IMR-90 (cell line): ENCODE measurements around the gene RERE. TPM values are rescaled to one million over a fixed set of nuclear protein-coding genes. Genes with fewer than 3 reads are reported as not detected.
A peak's percentile ranks its signal among the peaks of the same experiment; 100 is the strongest.

Experiments used
- ATAC-seq: fragments of 200-7000 bp; cut with Tn5 transposase; 2 replicates; pipeline ENCODE4 v1.9.1; 2020; ENCODE audit warnings: low read depth, mild to moderate bottlenecking, moderate library complexity
- BruUV-seq: library from RNA; stranded (reverse); fragments of 400-500 nt; replicated peaks from 2 replicates; lab custom pipeline; 2021; lab: Mats Ljungman, UMichigan
- CTCF ChIA-PET: fragments of 300-600 bp; formaldehyde crosslinking; extraction: SDS; loops from one replicate; lab custom pipeline; 2021; ENCODE audit warnings: antibody characterized with exemption; lab: Yijun Ruan, JAX
- POLR2A ChIA-PET: fragments of 300-600 bp; sonication (Branson Sonifier 250); formaldehyde crosslinking; loops from one replicate; lab custom pipeline; 2022; ENCODE audit warnings: antibody characterized with exemption; ENCODE audit not compliant: unreplicated experiment; lab: Charles Lee
- DNase-seq: peaks from one replicate; pipeline ENCODE4 v3.0.0; 2013
- H2AFZ ChIP-seq: replicated peaks from 2 replicates; pipeline ENCODE3; 2013; ENCODE audit warnings: low read length, mild to moderate bottlenecking; ENCODE audit not compliant: poor library complexity
- H2AK5ac ChIP-seq: 2 replicates; pipeline ENCODE4 v1.6.1; 2013; ENCODE audit warnings: low read depth, low read length, inconsistent platforms
- H2AK9ac ChIP-seq: replicated peaks from 2 replicates; pipeline ENCODE3; 2013; ENCODE audit warnings: mild to moderate bottlenecking, low read depth, low read length, moderate library complexity; ENCODE audit not compliant: poor library complexity
- H2BK120ac ChIP-seq: 2 replicates; pipeline ENCODE4 v1.6.1; 2013; ENCODE audit warnings: low read depth, low read length, inconsistent platforms
- H2BK15ac ChIP-seq: 3 replicates; pipeline ENCODE4 v1.6.1; 2013; ENCODE audit warnings: low read depth, low read length, inconsistent platforms
- H2BK20ac ChIP-seq: 2 replicates; pipeline ENCODE4 v1.6.1; 2013; ENCODE audit warnings: low read depth, mild to moderate bottlenecking, inconsistent platforms, low read length, moderate library complexity
- H2BK5ac ChIP-seq: 2 replicates; pipeline ENCODE4 v1.6.1; 2013; ENCODE audit warnings: mild to moderate bottlenecking, low read depth, low read length, inconsistent platforms; ENCODE audit not compliant: poor library complexity, severe bottlenecking
- H3K14ac ChIP-seq: replicated peaks from 2 replicates; pipeline ENCODE4 v1.6.1; 2013; ENCODE audit warnings: low read depth, low read length, inconsistent platforms
- H3K18ac ChIP-seq: 2 replicates; pipeline ENCODE4 v1.6.1; 2013; ENCODE audit warnings: low read depth, low read length, control low read depth
- H3K23ac ChIP-seq: 2 replicates; pipeline ENCODE4 v1.6.1; 2013; ENCODE audit warnings: low read depth, low read length, inconsistent platforms
- H3K27ac ChIP-seq: 2 replicates; pipeline ENCODE4 v1.5.1; 2013; ENCODE audit warnings: mild to moderate bottlenecking, control low read depth, low read length; ENCODE audit not compliant: insufficient read depth
- H3K27me3 ChIP-seq: 2 replicates; pipeline ENCODE4 v1.6.1; 2013; ENCODE audit warnings: low read length; ENCODE audit not compliant: control insufficient read depth, insufficient read depth
- H3K36me3 ChIP-seq: 2 replicates; pipeline ENCODE4 v1.6.1; 2013; ENCODE audit warnings: low read length, mixed read lengths; ENCODE audit not compliant: control insufficient read depth, insufficient read depth
- H3K4ac ChIP-seq: 2 replicates; pipeline ENCODE4 v1.6.1; 2013; ENCODE audit warnings: low read depth, low read length, inconsistent platforms
- H3K4me1 ChIP-seq: 2 replicates; pipeline ENCODE4 v1.6.1; 2013; ENCODE audit warnings: low read length, mixed read lengths; ENCODE audit not compliant: control insufficient read depth, insufficient read depth
- H3K4me2 ChIP-seq: 2 replicates; pipeline ENCODE4 v1.6.1; 2013; ENCODE audit warnings: low read depth, mild to moderate bottlenecking, control low read depth, low read length, moderate library complexity
- H3K4me3 ChIP-seq: 2 replicates; pipeline ENCODE4 v1.5.1; 2013; ENCODE audit warnings: low read depth, mild to moderate bottlenecking, control low read depth, low read length, moderate library complexity; ENCODE audit not compliant: insufficient read depth
- H3K56ac ChIP-seq: 2 replicates; pipeline ENCODE4 v1.6.1; 2013; ENCODE audit warnings: low read length, inconsistent platforms; ENCODE audit not compliant: insufficient read depth; ENCODE audit errors: extremely low read depth
- H3K79me1 ChIP-seq, 2 experiments: 2 replicates each; pipeline ENCODE4 v1.6.1; 2013; ENCODE audit warnings: low read length in 2 of 2, inconsistent platforms in 1 of 2, low read depth in 1 of 2
- H3K9ac ChIP-seq: 2 replicates; pipeline ENCODE4 v1.6.1; 2013; ENCODE audit warnings: low read depth, low read length, control low read depth
- H3K9me1 ChIP-seq: 2 replicates; pipeline ENCODE4 v1.6.1; 2013; ENCODE audit warnings: low read length, inconsistent platforms; ENCODE audit not compliant: insufficient read depth
- H3K9me3 ChIP-seq: 2 replicates; pipeline ENCODE4 v1.6.1; 2013; ENCODE audit warnings: low read length; ENCODE audit not compliant: control insufficient read depth, insufficient read depth
- H4K20me1 ChIP-seq: 2 replicates; pipeline ENCODE4 v1.6.1; 2013; ENCODE audit warnings: low read length, inconsistent platforms; ENCODE audit not compliant: insufficient read depth
- H4K5ac ChIP-seq: 2 replicates; pipeline ENCODE4 v1.6.1; 2013; ENCODE audit warnings: mild to moderate bottlenecking, low read depth, low read length, control low read depth
- H4K8ac ChIP-seq, 2 experiments: 2 replicates each; pipeline ENCODE4 v1.6.1; 2013; ENCODE audit warnings: low read depth in 2 of 2, low read length in 2 of 2, control low read depth in 1 of 2, inconsistent platforms in 1 of 2
- H4K91ac ChIP-seq: 2 replicates; pipeline ENCODE4 v1.6.1; 2013; ENCODE audit warnings: low read depth, low read length, inconsistent platforms; ENCODE audit not compliant: insufficient read depth
- BHLHE40 ChIP-seq: fragments of 150-350 bp; IDR thresholded peaks from 2 replicates; pipeline ENCODE4 v1.6.1; 2016; ENCODE audit warnings: mild to moderate bottlenecking, low read depth, low read length
- CEBPB ChIP-seq: IDR thresholded peaks from 2 replicates; pipeline ENCODE4 v1.6.1; 2012; ENCODE audit warnings: low read depth, low read length, improper control_type of control experiment
- CHD1 ChIP-seq: IDR thresholded peaks from 2 replicates; pipeline ENCODE4 v1.6.1; 2012; ENCODE audit warnings: low read depth, low read length, improper control_type of control experiment
- CTCF ChIP-seq: conservative IDR thresholded peaks from 2 replicates; pipeline ENCODE4 v1.5.1; 2012; ENCODE audit warnings: mild to moderate bottlenecking, low read depth, low read length, improper control_type of control experiment
- FOS ChIP-seq: fragments of 150-350 bp; IDR thresholded peaks from 2 replicates; pipeline ENCODE4 v1.6.1; 2016; ENCODE audit warnings: low read depth, low read length
- MAFK ChIP-seq: IDR thresholded peaks from 2 replicates; pipeline ENCODE4 v1.6.1; 2012; ENCODE audit warnings: low read depth, low read length, improper control_type of control experiment
- MAZ ChIP-seq: IDR thresholded peaks from 2 replicates; pipeline ENCODE4 v1.6.1; 2012; ENCODE audit warnings: low read depth, mild to moderate bottlenecking, low read length, improper control_type of control experiment, moderate library complexity, borderline replicate concordance
- MXI1 ChIP-seq: IDR thresholded peaks from 2 replicates; pipeline ENCODE4 v1.6.1; 2012; ENCODE audit warnings: low read depth, mild to moderate bottlenecking, low read length, moderate library complexity, borderline replicate concordance
- POLR2A ChIP-seq: IDR thresholded peaks from 2 replicates; pipeline ENCODE4 v1.6.1; 2012; ENCODE audit warnings: mild to moderate bottlenecking, low read depth, low read length
- RAD21 ChIP-seq: IDR thresholded peaks from 2 replicates; pipeline ENCODE4 v1.6.1; 2012; ENCODE audit warnings: low read length, improper control_type of control experiment
- RCOR1 ChIP-seq: IDR thresholded peaks from 2 replicates; pipeline ENCODE4 v1.6.1; 2012; ENCODE audit warnings: mild to moderate bottlenecking, low read length, improper control_type of control experiment; ENCODE audit not compliant: insufficient replicate concordance
- RFX5 ChIP-seq: IDR thresholded peaks from 2 replicates; pipeline ENCODE4 v1.8.0; 2012; ENCODE audit warnings: low read depth, mild to moderate bottlenecking, low read length, moderate library complexity
- SMC3 ChIP-seq: fragments of 150-350 bp; IDR thresholded peaks from 2 replicates; pipeline ENCODE4 v1.6.1; 2016; ENCODE audit warnings: low read depth, mild to moderate bottlenecking, antibody characterized with exemption, low read length, moderate library complexity
- USF2 ChIP-seq: fragments of 150-350 bp; IDR thresholded peaks from 2 replicates; pipeline ENCODE4 v1.6.1; 2017; ENCODE audit warnings: mild to moderate bottlenecking, antibody characterized with exemption, low read length, low read depth
- WGBS, 2 experiments: methylation state at CpG; one replicate each; pipeline versions ENCODE4 v1.1.5 to v1.1.7; 2013; ENCODE audit warnings: missing lambda C conversion rate in 2 of 2; ENCODE audit not compliant: insufficient read length in 1 of 2; ENCODE audit errors: extremely low coverage in 2 of 2; 5-methylcytosine and 5-hydroxymethylcytosine counted together
- dilution Hi-C: fragments of 300-500 bp; cut with HindIII; formaldehyde crosslinking; loops from one replicate; pipeline ENCODE4 v1.14.3; 2018; ENCODE audit warnings: low sequenced_read_pairs; ENCODE audit not compliant: unreplicated experiment
- in situ Hi-C: fragments of 300-500 bp; cut with MboI; formaldehyde crosslinking; loops from 3 replicates; pipeline ENCODE4 v1.14.3; 2019; ENCODE audit warnings: low sequenced_read_pairs, inconsistent platforms, mixed read lengths
- intact Hi-C: fragments of 100-400 bp; cut with micrococcal nuclease; formaldehyde crosslinking; loops from 2 replicates; pipeline ENCODE4 v1.10.0; 2022
- polyA plus RNA-seq, 3 experiments: library from polyadenylated mRNA; depleted of rRNA; stranded (reverse); fragments of >200 nt; gene quantifications; 2 replicates each; pipeline ENCODE4 v1.2.3, GENCODE V29; 2012; ENCODE audit warnings: low replicate concordance in 1 of 3
- total RNA-seq: library from RNA; depleted of rRNA; stranded (reverse); fragments of >200 nt; gene quantifications from 2 replicates; pipeline ENCODE4 v1.2.3, GENCODE V29; 2012

RERE gene
- total and polyA plus RNA-seq, 2 of the 4 experiments (the other 2 are of a cell fraction), result 11.5 to 25.1 TPM

- dilution Hi-C loops, result no loop called here
- 0 out of 2 replicates have a peak overlapping the region, but pooled peaks have one; percentile 37 for H2AK5ac ChIP-seq
- ATAC-seq, result no peak
- H3K4me1 ChIP-seq, result peaks cover 12% of the 10 kb centered on the region
- CTCF ChIA-PET, result interaction anchor here (1.3 kb wide), 1 partner anchor 75 kb away, joined by 4 read pairs; no protein-coding TSS in a partner anchor
- no peaks in the 10 kb centered on the region for H3K36me3 ChIP-seq
- peak overlapping the region; percentile 61 for H2AK9ac ChIP-seq
- H2BK15ac ChIP-seq, result peak overlapping the region; percentile 42; the same call in 2 of the 3 replicates
- peak overlapping the region; percentile 61 to 72; a peak in 3 of 4 replicates for H4K8ac ChIP-seq
- no peak for TF ChIP-seq MAFK
- TF ChIP-seq CHD1, result no peak
- no peak for TF ChIP-seq CTCF
- TF ChIP-seq POLR2A, result no peak
- no peak for TF ChIP-seq RFX5
- no peak for TF ChIP-seq MXI1
- TF ChIP-seq RCOR1, result no peak
- TF ChIP-seq FOS, result no peak
- TF ChIP-seq MAZ, result no peak
- no peak for TF ChIP-seq BHLHE40
- TF ChIP-seq CEBPB, result no peak
- no peak for TF ChIP-seq SMC3
- no peak for TF ChIP-seq RAD21
- no peak for TF ChIP-seq USF2
- no peaks in the 10 kb centered on the region for H3K27me3 ChIP-seq
- H3K79me1 ChIP-seq, result peaks cover 11 to 47% of the 10 kb centered on the region in 2 experiments; a peak in 3 of 4 replicates
- H2BK20ac ChIP-seq, result peak overlapping the region; percentile 65; the same call in 1 of the 2 replicates
- intact Hi-C loops, result loop anchor here (5.0 kb wide), 1 partner anchor 280 kb away; no protein-coding TSS in a partner anchor
- H4K91ac ChIP-seq, result peak overlapping the region; percentile 75
- peak overlapping the region; percentile 82 for H2AFZ ChIP-seq
- peak overlapping the region; percentile 97 for H3K18ac ChIP-seq
- in situ Hi-C loops, result loop anchor here (25.0 kb wide), 1 partner anchor 715 kb away; no protein-coding TSS in a partner anchor
- H3K4me3 ChIP-seq, result peak overlapping the region; percentile 93
- POLR2A ChIA-PET, result no interaction called here
- H3K4ac ChIP-seq, result peak overlapping the region; percentile 88
- H3K56ac ChIP-seq, result peak overlapping the region; percentile 90
- 0% methylated on average over 4 of the region's 7 CpGs; no CpG with 5 or more reads in 1 of the 2 experiments for WGBS, 2 experiments
- H2BK5ac ChIP-seq, result peak overlapping the region; percentile 87
- BruUV-seq, result no TSS peak
- peaks cover 15% of the 10 kb centered on the region; the same call in 1 of the 2 replicates for H4K20me1 ChIP-seq
- H3K4me2 ChIP-seq, result peak overlapping the region; percentile 92
- H3K27ac ChIP-seq, result peak overlapping the region; percentile 94
- no peak for DNase-seq
- peak overlapping the region; percentile 95 for H3K14ac ChIP-seq
- H3K23ac ChIP-seq, result peak overlapping the region; percentile 89
- peak overlapping the region; percentile 80 for H2BK120ac ChIP-seq
- peaks cover 6% of the 10 kb centered on the region for H3K9me1 ChIP-seq
- H4K5ac ChIP-seq, result peak overlapping the region; percentile 67
- no peaks in the 10 kb centered on the region for H3K9me3 ChIP-seq
- H3K9ac ChIP-seq, result peak overlapping the region; percentile 100
Measured at GRCh38 chr1:8702472-8702849, 115.0 kb downstream of the RERE start.
